ENCODE results near the gene CARMIL1. TPM values are rescaled to one million over a fixed set of nuclear protein-coding genes. Genes with fewer than 3 reads are reported as not detected.

The CARMIL1 gene
- total RNA-seq, 4 donors from 2014 or later, result 13.6 to 33.2 (median 22.2) TPM

DNA sequence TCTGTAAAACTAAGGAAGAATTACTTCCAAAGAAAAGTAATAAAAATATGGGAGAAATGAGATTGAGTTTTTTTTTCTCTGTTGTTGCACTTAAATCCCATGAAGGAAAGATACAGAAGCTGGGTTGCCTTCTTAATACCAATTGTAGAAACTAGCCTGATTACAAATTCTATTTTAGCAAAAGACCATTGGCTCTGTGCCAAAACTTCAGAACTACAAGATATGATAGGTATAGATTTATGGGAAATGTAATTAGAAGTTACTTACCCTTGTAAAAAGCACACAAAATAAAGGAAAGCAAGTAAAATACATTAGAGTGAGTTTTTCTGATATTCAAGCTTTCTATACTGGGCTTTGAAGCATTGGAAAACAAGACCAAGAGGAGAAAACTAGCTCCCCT lies 299.4 kb downstream of the CARMIL1 start:
- H3K27me3 ChIP-seq, result no peaks in the 10 kb centered on the region
- peaks cover 16% of the 10 kb centered on the region for H3K36me3 ChIP-seq
- H3K4me1 ChIP-seq, result no peaks in the 10 kb centered on the region
- DNase-seq (ENCODE audit: low spot score in 2 of 2), result no peak
- H3K4me3 ChIP-seq, result no peak overlapping the region
- H3K9me3 ChIP-seq, result no peaks in the 10 kb centered on the region
- no peak for TF ChIP-seq EP300 (IDR thresholded peaks at IDR 0.05)
- no peak overlapping the region for H3K27ac ChIP-seq

DNA sequence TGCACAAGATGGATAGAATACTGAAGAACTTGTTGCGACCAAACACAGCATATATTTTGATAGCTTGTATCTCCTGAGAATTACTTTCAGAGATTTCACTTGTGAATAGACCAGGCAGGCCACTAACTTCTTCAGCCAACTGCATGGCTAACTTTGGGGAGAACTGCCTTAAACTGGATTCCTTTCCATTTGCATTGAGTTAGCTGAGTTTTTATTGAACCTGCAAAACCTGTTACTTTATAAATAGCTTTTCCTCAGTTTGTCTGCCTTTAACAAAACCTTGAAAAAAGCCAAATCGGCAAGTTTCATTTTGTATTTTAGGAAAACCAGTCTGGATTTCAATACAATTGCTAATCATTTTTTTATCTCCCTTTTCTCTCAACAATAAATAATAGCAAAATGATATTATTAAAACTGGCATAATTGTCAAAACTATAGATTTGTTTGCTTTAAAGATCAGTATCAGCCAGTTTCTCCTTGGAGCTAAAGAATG lies 300.3 kb downstream of the CARMIL1 start:
- Histone ChIP-seq H3K27ac (no peak overlapping the region), H3K4me3 (no peak overlapping the region), H3K9me3 (no peaks in the 10 kb centered on the region), H3K36me3 (peaks cover 16% of the 10 kb centered on the region), H3K27me3 (no peaks in the 10 kb centered on the region), H3K4me1 (no peaks in the 10 kb centered on the region)
- TF ChIP-seq POLR2AphosphoS5 (IDR thresholded peaks at IDR 0.05) (no peak), EP300 (IDR thresholded peaks at IDR 0.05) (no peak), POLR2A (IDR thresholded peaks at IDR 0.05) (no peak)
- TF ChIP-seq, protein P1, sequence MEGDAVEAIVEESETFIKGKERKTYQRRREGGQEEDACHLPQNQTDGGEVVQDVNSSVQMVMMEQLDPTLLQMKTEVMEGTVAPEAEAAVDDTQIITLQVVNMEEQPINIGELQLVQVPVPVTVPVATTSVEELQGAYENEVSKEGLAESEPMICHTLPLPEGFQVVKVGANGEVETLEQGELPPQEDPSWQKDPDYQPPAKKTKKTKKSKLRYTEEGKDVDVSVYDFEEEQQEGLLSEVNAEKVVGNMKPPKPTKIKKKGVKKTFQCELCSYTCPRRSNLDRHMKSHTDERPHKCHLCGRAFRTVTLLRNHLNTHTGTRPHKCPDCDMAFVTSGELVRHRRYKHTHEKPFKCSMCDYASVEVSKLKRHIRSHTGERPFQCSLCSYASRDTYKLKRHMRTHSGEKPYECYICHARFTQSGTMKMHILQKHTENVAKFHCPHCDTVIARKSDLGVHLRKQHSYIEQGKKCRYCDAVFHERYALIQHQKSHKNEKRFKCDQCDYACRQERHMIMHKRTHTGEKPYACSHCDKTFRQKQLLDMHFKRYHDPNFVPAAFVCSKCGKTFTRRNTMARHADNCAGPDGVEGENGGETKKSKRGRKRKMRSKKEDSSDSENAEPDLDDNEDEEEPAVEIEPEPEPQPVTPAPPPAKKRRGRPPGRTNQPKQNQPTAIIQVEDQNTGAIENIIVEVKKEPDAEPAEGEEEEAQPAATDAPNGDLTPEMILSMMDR (IDR thresholded peaks at IDR 0.05), result no peak
- 84% methylated on average over 2 of the region's 2 CpGs for WGBS
- no peak for DNase-seq (ENCODE audit: low spot score in 2 of 2)

DNA sequence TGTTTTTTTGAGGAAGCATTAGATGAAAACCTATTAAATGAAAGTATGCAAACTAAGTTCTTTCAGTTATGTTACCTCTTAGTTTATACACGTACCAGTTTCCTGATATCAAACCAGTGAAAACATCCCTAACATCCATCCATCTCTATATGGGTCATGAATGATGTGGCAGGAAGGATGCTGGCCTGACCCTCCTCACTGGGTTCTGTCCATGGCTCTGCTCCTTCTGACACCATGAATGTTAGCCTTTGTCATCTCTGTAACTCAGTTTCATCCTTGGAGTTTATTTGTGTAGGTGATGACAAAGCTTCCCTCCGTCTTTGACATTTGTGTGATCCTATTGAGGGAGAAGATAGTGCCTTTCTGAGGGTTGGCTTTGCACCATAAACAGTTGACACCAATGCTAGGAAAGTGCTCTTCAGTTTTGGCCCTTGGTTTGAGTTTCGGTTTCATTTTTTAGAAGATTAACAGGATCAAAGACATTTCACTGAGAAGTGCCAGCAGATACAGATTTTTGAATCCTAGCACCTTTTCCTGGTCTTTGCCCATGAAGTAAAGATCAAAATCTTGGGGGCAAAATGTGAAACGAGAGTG lies 300.8 kb downstream of the CARMIL1 start:
- no peaks in the 10 kb centered on the region for H3K4me1 ChIP-seq
- no peak for DNase-seq (ENCODE audit: low spot score in 2 of 2)
- H3K36me3 ChIP-seq, result peaks cover 16% of the 10 kb centered on the region
- no peak overlapping the region for H3K27ac ChIP-seq
- 72% methylated on average over 4 of the region's 4 CpGs for WGBS
- no peaks in the 10 kb centered on the region for H3K27me3 ChIP-seq
- no peak overlapping the region for H3K4me3 ChIP-seq
- no peak for TF ChIP-seq POLR2AphosphoS5 (IDR thresholded peaks at IDR 0.05)
- TF ChIP-seq EP300 (IDR thresholded peaks at IDR 0.05), result no peak
- TF ChIP-seq, protein P1 (IDR thresholded peaks at IDR 0.05), result no peak
- TF ChIP-seq POLR2A (IDR thresholded peaks at IDR 0.05), result no peak
- H3K9me3 ChIP-seq, result no peaks in the 10 kb centered on the region

DNA sequence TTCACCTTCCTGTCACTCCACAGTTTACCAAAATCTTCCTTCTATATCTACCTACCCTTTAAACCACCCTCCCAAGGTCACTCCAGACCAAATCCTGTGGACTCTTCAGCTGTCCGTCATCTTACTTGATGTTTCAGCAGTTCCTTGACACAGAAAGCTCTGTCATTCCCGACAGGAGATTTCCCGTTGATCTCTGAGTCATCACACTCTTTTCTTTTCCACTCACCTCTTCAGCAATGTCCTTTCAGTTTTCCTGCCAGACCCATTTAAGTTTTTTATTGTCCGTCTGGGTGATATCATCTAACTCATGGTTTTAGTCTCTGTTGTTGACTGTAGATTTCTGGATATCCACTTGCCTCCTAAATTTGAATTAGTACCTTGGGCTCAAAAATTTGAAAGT lies 302.9 kb downstream of the CARMIL1 start:
- TF ChIP-seq POLR2A (IDR thresholded peaks at IDR 0.05), result no peak
- TF ChIP-seq EP300 (IDR thresholded peaks at IDR 0.05), result no peak
- TF ChIP-seq POLR2AphosphoS5 (IDR thresholded peaks at IDR 0.05), result no peak
- TF ChIP-seq, protein P1 (IDR thresholded peaks at IDR 0.05), result no peak
- DNase-seq (ENCODE audit: low spot score in 2 of 2), result no peak
- H3K36me3 ChIP-seq, result peaks cover 16% of the 10 kb centered on the region
- H3K27ac ChIP-seq, result no peak overlapping the region
- no peaks in the 10 kb centered on the region for H3K27me3 ChIP-seq
- no peaks in the 10 kb centered on the region for H3K9me3 ChIP-seq
- no peaks in the 10 kb centered on the region for H3K4me1 ChIP-seq
- no peak overlapping the region for H3K4me3 ChIP-seq
- WGBS, result 92% methylated on average over 4 of the region's 4 CpGs

DNA sequence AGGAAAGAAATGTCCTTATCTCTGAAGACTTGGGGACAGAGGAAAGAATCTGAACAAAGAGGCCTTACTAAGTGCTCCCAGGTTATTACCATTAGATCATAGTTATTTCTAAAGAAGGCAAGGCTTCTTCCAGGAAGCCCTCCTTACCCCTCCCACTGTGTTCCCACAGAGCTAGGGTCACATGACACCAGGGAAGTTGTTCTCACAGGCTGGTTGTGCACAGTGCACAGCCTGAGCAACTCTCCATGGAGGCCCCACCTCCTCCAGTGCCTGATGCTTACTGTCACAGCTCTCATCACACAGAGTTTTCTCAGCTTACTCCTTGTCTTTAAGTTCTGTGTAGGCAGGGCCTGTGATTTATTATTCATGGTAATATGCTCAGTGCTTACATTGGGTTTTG lies 303.9 kb downstream of the CARMIL1 start:
- H3K36me3 ChIP-seq, result peaks cover 18% of the 10 kb centered on the region
- no peak for DNase-seq (ENCODE audit: low spot score in 2 of 2)
- H3K27me3 ChIP-seq, result no peaks in the 10 kb centered on the region
- H3K4me1 ChIP-seq, result no peaks in the 10 kb centered on the region
- TF ChIP-seq, protein P1 (IDR thresholded peaks at IDR 0.05), result no peak
- no peak for TF ChIP-seq EP300 (IDR thresholded peaks at IDR 0.05)
- no peak overlapping the region for H3K4me3 ChIP-seq
- H3K9me3 ChIP-seq, result no peaks in the 10 kb centered on the region
- no peak overlapping the region for H3K27ac ChIP-seq

DNA sequence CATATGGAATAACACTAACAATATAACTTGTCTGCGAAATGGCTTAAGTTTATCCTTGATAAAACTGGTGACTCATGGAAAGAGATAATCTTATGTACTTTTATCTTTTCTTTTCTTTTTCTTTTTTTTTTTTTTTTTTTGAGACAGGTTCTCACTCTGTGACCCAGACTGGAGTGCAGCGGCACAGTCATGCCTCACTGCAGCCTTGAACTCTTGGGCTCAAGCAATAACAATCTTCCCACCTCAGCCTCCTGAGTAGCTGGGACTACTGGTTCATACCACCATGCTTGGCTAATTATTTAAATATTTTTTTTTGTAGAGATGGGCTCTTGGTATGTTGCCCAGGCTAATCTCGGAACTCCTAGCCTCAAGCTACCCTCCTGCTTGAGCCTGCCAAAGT lies 304.7 kb downstream of the CARMIL1 start:
- H3K27me3 ChIP-seq, result no peaks in the 10 kb centered on the region

More for the DNA sequence above, 304.7 kb downstream of the CARMIL1 start:
- no peak for TF ChIP-seq POLR2AphosphoS5 (IDR thresholded peaks at IDR 0.05)
- TF ChIP-seq POLR2A (IDR thresholded peaks at IDR 0.05), result no peak
- TF ChIP-seq, protein P1 (IDR thresholded peaks at IDR 0.05), result no peak
- TF ChIP-seq EP300 (IDR thresholded peaks at IDR 0.05), result no peak
- no peaks in the 10 kb centered on the region for H3K4me1 ChIP-seq
- no peak overlapping the region for H3K4me3 ChIP-seq
- H3K36me3 ChIP-seq, result peaks cover 19% of the 10 kb centered on the region
- no peak for DNase-seq (ENCODE audit: low spot score in 2 of 2)
- WGBS, result 71% methylated on average over 3 of the region's 3 CpGs
- H3K27ac ChIP-seq, result no peak overlapping the region
- H3K9me3 ChIP-seq, result no peaks in the 10 kb centered on the region

Measured in suprapubic skin (tissue), 4 donors.